HL-60 (cell line): Measurements from ENCODE around the gene ARL14EP.
A peak's percentile ranks its signal among the peaks of the same experiment; 100 is the strongest.

ENCODE experiments used
- DNase-seq, 2 experiments: peaks; one replicate each; pipeline ENCODE4 v3.0.0-alpha.2; 2010 to 2020; ENCODE audit warnings: low read depth in 1 of 2, low spot score in 1 of 2
- H3K27ac ChIP-seq: fragments of 250-450 bp; sonication (Bioruptor Pico); replicated peaks from 2 replicates; pipeline ENCODE4 v1.5.1; 2020; ENCODE audit warnings: mild to moderate bottlenecking, moderate library complexity
- H3K27me3 ChIP-seq: fragments of 250-450 bp; sonication (Bioruptor Pico); 2 replicates; pipeline ENCODE4 v1.5.1; 2021; ENCODE audit warnings: mild to moderate bottlenecking, moderate library complexity; ENCODE audit not compliant: insufficient read depth, poor library complexity, severe bottlenecking
- H3K4me3 ChIP-seq: replicated peaks from 2 replicates; pipeline ENCODE4 v1.5.1; 2011; ENCODE audit warnings: mild to moderate bottlenecking, control low read depth, low read length; ENCODE audit not compliant: insufficient read depth
- CTCF ChIP-seq: IDR thresholded peaks from one replicate; pipeline ENCODE4 v1.5.1; 2011; ENCODE audit warnings: low read length, control low read depth, inconsistent platforms; ENCODE audit not compliant: insufficient read depth
- GABPA ChIP-seq: IDR thresholded peaks from 2 replicates; pipeline ENCODE4 v1.6.1; 2012; ENCODE audit warnings: low read depth
- POLR2AphosphoS5 ChIP-seq: IDR thresholded peaks from 2 replicates; pipeline ENCODE4 v1.6.1; 2012; ENCODE audit warnings: low read depth
- REST ChIP-seq: IDR thresholded peaks from 2 replicates; pipeline ENCODE4 v1.6.1; 2012; ENCODE audit warnings: low read depth; ENCODE audit not compliant: insufficient replicate concordance
- SPI1 ChIP-seq: IDR thresholded peaks from 2 replicates; pipeline ENCODE4 v1.6.1; 2012; ENCODE audit warnings: low read depth, mild to moderate bottlenecking, borderline replicate concordance

Gene ARL14EP

GRCh38 chr11:30311189-30311588 is 11.7 kb upstream of the ARL14EP start:
- Histone ChIP-seq H3K27me3 (peaks cover 2% of the 10 kb centered on the region), H3K27ac (no peak overlapping the region), H3K4me3 (no peak overlapping the region)
- DNase-seq: no peak
- TF ChIP-seq POLR2AphosphoS5 (no peak), SPI1 (no peak), CTCF (no peak), REST (no peak), GABPA (no peak)

GRCh38 chr11:30312243-30312642 is 10.7 kb upstream of the ARL14EP start:
- Histone ChIP-seq H3K27me3 (peaks cover 2% of the 10 kb centered on the region), H3K27ac (no peak overlapping the region), H3K4me3 (no peak overlapping the region)
- DNase-seq: peak in 1 of 2 experiments; percentile 24
- TF ChIP-seq POLR2AphosphoS5 (no peak), SPI1 (no peak), GABPA (no peak), CTCF (no peak), REST (no peak)

- Histone ChIP-seq H3K27ac (no peak overlapping the region), H3K27me3 (peaks cover 2% of the 10 kb centered on the region), H3K4me3 (no peak overlapping the region)
- TF ChIP-seq REST (no peak), GABPA (no peak), SPI1 (no peak), CTCF (no peak), POLR2AphosphoS5 (no peak)
- no peak for DNase-seq
Observed at GRCh38 chr11:30313580-30313979, 9.3 kb upstream of the ARL14EP start.
